K562 (cell line): ENCODE data around the gene CEP89. TPM values are rescaled to one million over a fixed set of nuclear protein-coding genes. Genes with fewer than 3 reads are reported as not detected.

Experiments used
- ATAC-seq: fragments of 200-7000 bp; cut with Tn5 transposase; 3 replicates; pipeline ENCODE4 v1.9.1; 2020; ENCODE audit warnings: moderate library complexity
- BruUV-seq: library from RNA; stranded (reverse); fragments of 400-500 nt; replicated peaks from 2 replicates; lab custom pipeline; 2021; lab: Mats Ljungman, UMichigan
- CTCF ChIA-PET: fragments of 300-600 bp; formaldehyde crosslinking; extraction: SDS; loops from one replicate; lab custom pipeline; 2021; ENCODE audit warnings: low intra/inter-chr PET ratio; lab: Yijun Ruan, JAX
- POLR2A ChIA-PET: fragments of 300-600, 350-650 bp; sonication (Branson Sonifier 250); formaldehyde crosslinking; extraction: SDS; loops from one replicate; lab custom pipeline; 2021; ENCODE audit warnings: antibody characterized with exemption, inconsistent platforms; lab: Yijun Ruan, JAX
- DNase-seq, 4 experiments: peaks; one replicate each; pipeline versions ENCODE4 v3.0.0 to v3.0.0-alpha.2; 2011 to 2018; ENCODE audit warnings: low spot score in 3 of 4, mixed read lengths in 3 of 4; ENCODE audit errors: extremely low read depth in 1 of 4
- FAIRE-seq: peaks from 2 replicates; lab custom pipeline; 2011; peaks lifted over from hg19 to GRCh38; lab: Jason Lieb, UNC
- H2AFZ ChIP-seq: 2 replicates; pipeline ENCODE4 v1.6.0; 2011; ENCODE audit warnings: low read depth, low read length, control low read depth, inconsistent platforms
- H3K27ac ChIP-seq: fragments of 200-600 bp; 3 replicates; pipeline ENCODE4 v1.8.0; 2011; ENCODE audit warnings: low read depth, mild to moderate bottlenecking, control low read depth, inconsistent platforms, low read length, moderate library complexity, mixed read lengths; ENCODE audit errors: extremely low read depth
- H3K27me3 ChIP-seq, 2 experiments: fragments of 300-600 bp in 1 of 2; 2 replicates in 1 of 2; 3 replicates in 1 of 2; pipeline versions ENCODE4 v1.6.0 to v1.8.0; 2011; ENCODE audit warnings: inconsistent platforms in 2 of 2, low read length in 2 of 2, mild to moderate bottlenecking in 1 of 2, mixed read lengths in 1 of 2, moderate library complexity in 1 of 2; ENCODE audit not compliant: control insufficient read depth in 2 of 2, insufficient read depth in 2 of 2
- H3K36me3 ChIP-seq: fragments of 300-600 bp; 3 replicates; pipeline ENCODE4 v1.8.0; 2011; ENCODE audit warnings: mild to moderate bottlenecking, low read length, inconsistent platforms; ENCODE audit not compliant: control insufficient read depth, insufficient read depth
- H3K4me1 ChIP-seq, 2 experiments: fragments of 200-600 bp in 1 of 2; replicated peaks in 1 of 2; 2 replicates in 1 of 2; 3 replicates in 1 of 2; pipeline versions ENCODE4 v1.5.1 to v1.8.0; 2011; ENCODE audit warnings: inconsistent platforms in 2 of 2, low read length in 2 of 2, mild to moderate bottlenecking in 1 of 2, mixed read lengths in 1 of 2, moderate library complexity in 1 of 2; ENCODE audit not compliant: control insufficient read depth in 2 of 2, insufficient read depth in 2 of 2
- H3K4me2 ChIP-seq: 2 replicates; pipeline ENCODE4 v1.6.1; 2011; ENCODE audit warnings: low read length, control low read depth, inconsistent platforms, mixed read lengths; ENCODE audit not compliant: insufficient read depth
- H3K4me3 ChIP-seq: fragments of 200-600 bp; sonication (generic), shearing (Covaris generic); 2 replicates; pipeline ENCODE4 v1.5.1; 2016; ENCODE audit warnings: control low read depth, inconsistent platforms
- H3K79me2 ChIP-seq: fragments of 200-600 bp; 3 replicates; pipeline ENCODE4 v1.8.0; 2011; ENCODE audit warnings: low read length, inconsistent platforms; ENCODE audit not compliant: control insufficient read depth, insufficient read depth
- H3K9ac ChIP-seq, 2 experiments: 2 replicates each; pipeline versions ENCODE4 v1.6.0 to v1.6.1; 2011; ENCODE audit warnings: low read depth in 2 of 2, low read length in 2 of 2, control low read depth in 1 of 2, inconsistent platforms in 1 of 2, mild to moderate bottlenecking in 1 of 2, mixed read lengths in 1 of 2; ENCODE audit not compliant: insufficient read depth in 1 of 2
- H3K9me1 ChIP-seq: one replicate; pipeline ENCODE4 v1.6.0; 2011; ENCODE audit warnings: inconsistent platforms, mild to moderate bottlenecking, low read length, moderate library complexity; ENCODE audit not compliant: control insufficient read depth, insufficient read depth
- H3K9me3 ChIP-seq: replicated peaks from 2 replicates; pipeline ENCODE4 v1.5.1; 2011; ENCODE audit warnings: low read depth, low read length, inconsistent platforms; ENCODE audit not compliant: control insufficient read depth, insufficient read depth
- H4K20me1 ChIP-seq: replicated peaks from 2 replicates; pipeline ENCODE4 v1.6.1; 2011; ENCODE audit warnings: low read length, inconsistent platforms, mixed read lengths; ENCODE audit not compliant: control insufficient read depth, insufficient read depth
- ATF6 ChIP-seq: sonication (generic); formaldehyde crosslinking; IDR thresholded peaks from 2 replicates; pipeline ENCODE4 v1.4.0; 2020; ENCODE audit warnings: mild to moderate bottlenecking, missing genetic modification reagents
- HNRNPK ChIP-seq: fragments of 200-400 bp; formaldehyde crosslinking; IDR thresholded peaks from one replicate; pipeline ENCODE4 v1.6.1; 2018; ENCODE audit warnings: mild to moderate bottlenecking, low read depth, low read length; ENCODE audit not compliant: poor library complexity, severe bottlenecking
- WGBS: fragments of 100-300 bp; shearing (Covaris generic); methylation state at CpG from one replicate; pipeline ENCODE4 v1.1.6; 2016; ENCODE audit warnings: low coverage, mixed read lengths; ENCODE audit not compliant: insufficient coverage; ENCODE audit errors: missing lambda C conversion rate; 5-methylcytosine and 5-hydroxymethylcytosine counted together
- in situ Hi-C: fragments of 300-500 bp; cut with MboI; formaldehyde crosslinking; loops from 4 replicates; pipeline ENCODE4 v1.15.0; 2018; ENCODE audit warnings: inconsistent platforms, mixed read lengths
- intact Hi-C: fragments of 100-400 bp; cut with micrococcal nuclease; formaldehyde crosslinking; loops from 2 replicates; pipeline ENCODE4 v1.14.2; 2022
- polyA plus RNA-seq, 8 experiments: library from polyadenylated mRNA; depleted of rRNA in 4 of 8; stranded (reverse) in 5 of 8; unstranded in 3 of 8; fragments of >200 nt; fragmentation: Nextera tagmentation in 2 of 8; fragmentation: Illumina TruSeq in 1 of 8; extraction: Ambion mirVana in 2 of 8; extraction: Trizol in 1 of 8; gene quantifications; 2 replicates each; pipeline versions ENCODE4 v1.2.1 to v1.2.3, GENCODE V29; 2011 to 2014; ENCODE audit warnings: inconsistent platforms in 1 of 8, missing spikeins in 1 of 8
- total RNA-seq, 7 experiments: library from RNA; depleted of rRNA in 6 of 7; stranded (reverse); fragments of >200 nt in 6 of 7; fragmentation: Illumina TruSeq in 2 of 7; extraction: Trizol in 2 of 7; gene quantifications; 2 replicates each; pipeline versions ENCODE4 v1.2.1 to v1.2.3, GENCODE V29; 2011 to 2021; ENCODE audit warnings: low replicate concordance in 1 of 7

CEP89 gene
- total and polyA plus RNA-seq, 9 of the 15 experiments (the other 6 are each of a cell fraction or from before 2014, with no cell fraction given), result 5.5 to 15.0 (median 7.2) TPM

GRCh38 chr19:32971012-32971595 lies 654 bp downstream of the CEP89 start:
- intact Hi-C loops, result loop anchor here (5.0 to 10.0 kb wide), 3 partner anchors 206 to 404 kb away; partner anchors contain the start of genes CEBPG and NUDT19
- no peak for FAIRE-seq
- Histone ChIP-seq H3K79me2 (peaks cover 6% of the 10 kb centered on the region), H3K4me2 (peak overlapping the region; percentile 93), H3K4me3 (peak overlapping the region; percentile 72), H3K9me3 (no peaks in the 10 kb centered on the region), H3K9ac (peak overlapping the region; percentile 46 to 88; a peak in 3 of 4 replicates), H4K20me1 (no peaks in the 10 kb centered on the region), H3K4me1 (peaks cover 0 to 18% of the 10 kb centered on the region in 2 experiments; a peak in 4 of 5 replicates), H2AFZ (peak overlapping the region; percentile 78), H3K9me1 (no peaks in the 10 kb centered on the region), H3K36me3 (0 out of 3 replicates have a peak, but pooled peaks cover 5% of the 10 kb centered on the region), H3K27me3 (no peaks in the 10 kb centered on the region), H3K27ac (no peak overlapping the region; the same call in 2 of the 3 replicates)
- no peak for DNase-seq
- ATAC-seq, result no peak
- 7% methylated on average over 21 of the region's 21 CpGs for WGBS
- in situ Hi-C loops, result loop anchor here (5.0 kb wide), 1 partner anchor 151 kb away; no protein-coding TSS in a partner anchor
- BruUV-seq, result TSS peak; percentile 70
- CTCF ChIA-PET, result no interaction called here
- TF ChIP-seq ATF6 (CRISPR knock-in tag) (no peak), HNRNPK (no peak)
- POLR2A ChIA-PET, result interaction anchor here (0.6 to 1.0 kb wide), 4 partner anchors 14 to 666 kb away, joined by 3 to 6 read pairs (median 3); no protein-coding TSS in a partner anchor
